Hematopoietic multipotent progenitor cell (in vitro differentiated cells): ENCODE results near the gene SKP2. TPM values are rescaled to one million over a fixed set of nuclear protein-coding genes. Genes with fewer than 3 reads are reported as not detected.
"Not testable (repeated sequence)": the region's sequence is repeated elsewhere in the genome, so short reads cannot be mapped to it uniquely, and the experiment has no call there.

Source experiments
- DNase-seq, 3 donors: peaks; one replicate each; pipeline ENCODE4 v3.0.0-alpha.2; 2011 to 2015; ENCODE audit warnings: low read depth in 2 of 3, low spot score in 2 of 3
- total RNA-seq: library from RNA; depleted of rRNA; stranded (reverse); fragments of >200 nt; gene quantifications from one replicate; pipeline ENCODE4 v1.2.3, GENCODE V29; 2012

Gene SKP2
- total RNA-seq, 1 donor = 29.1 TPM

DNA sequence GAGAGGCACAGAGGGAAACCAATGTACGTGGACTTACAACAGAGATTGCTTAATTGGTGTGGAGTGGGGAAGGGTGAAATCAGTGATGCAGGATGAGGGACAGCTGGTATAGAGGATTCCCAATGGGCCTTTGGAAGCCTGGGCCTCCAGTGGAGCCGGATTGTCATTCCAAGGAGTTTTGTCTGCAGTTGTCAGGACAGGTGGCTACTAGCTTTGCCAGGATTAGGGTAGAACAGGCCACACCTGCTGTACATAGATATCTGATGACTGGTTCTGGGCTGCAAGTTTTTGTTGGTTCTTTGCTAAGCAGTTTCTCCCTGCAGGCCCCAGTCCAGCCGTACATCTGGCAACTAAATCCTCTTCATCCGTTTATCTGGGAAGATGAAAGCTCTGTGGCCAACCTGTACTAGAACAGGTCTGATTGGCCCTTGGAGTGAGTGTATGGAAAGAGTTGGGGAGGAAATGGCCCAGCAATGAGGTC is 4.2 kb downstream of the SKP2 start:
- DNase-seq = no peak

DNA sequence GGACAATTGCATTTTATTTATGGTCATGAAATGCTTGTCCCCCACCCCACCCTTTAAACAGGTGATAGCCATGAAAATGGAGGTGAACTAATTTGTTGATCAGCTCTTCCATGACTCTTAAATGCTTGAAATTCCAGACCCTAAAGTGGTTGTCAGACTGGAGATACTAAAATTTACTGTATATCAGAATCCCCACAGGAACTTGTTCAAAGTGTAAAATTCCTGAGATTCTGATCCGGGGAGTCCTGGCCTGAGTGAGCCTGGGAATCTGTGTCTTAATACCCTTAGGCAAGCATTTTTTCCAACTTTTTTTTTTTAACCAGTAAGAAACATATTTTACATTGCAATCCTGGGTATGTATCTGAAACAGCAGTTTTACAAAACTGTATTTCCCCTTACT is 4.7 kb downstream of the SKP2 start:
- no peak for DNase-seq

DNA sequence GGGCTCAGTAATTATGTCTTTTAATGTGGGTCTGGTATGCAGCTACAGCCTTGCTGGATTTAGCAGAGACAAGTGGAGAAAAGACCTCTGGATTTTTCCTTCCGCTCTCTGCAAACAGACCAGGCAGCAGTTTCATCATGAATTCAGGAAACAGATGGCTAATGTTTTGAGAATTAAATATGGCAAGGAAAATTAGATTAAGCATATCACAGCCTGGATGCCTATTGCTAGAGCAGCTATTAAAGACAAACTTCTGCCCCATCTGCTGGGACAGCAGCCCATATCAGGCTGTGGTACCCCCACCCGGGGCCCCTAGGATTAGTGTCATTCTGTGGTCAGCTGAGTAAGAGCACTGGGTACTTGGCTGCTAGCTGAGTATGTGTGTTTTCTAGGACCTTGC is 6.2 kb downstream of the SKP2 start:
- peak in 2 of 3 donors; percentile 11 to 62 for DNase-seq

DNA sequence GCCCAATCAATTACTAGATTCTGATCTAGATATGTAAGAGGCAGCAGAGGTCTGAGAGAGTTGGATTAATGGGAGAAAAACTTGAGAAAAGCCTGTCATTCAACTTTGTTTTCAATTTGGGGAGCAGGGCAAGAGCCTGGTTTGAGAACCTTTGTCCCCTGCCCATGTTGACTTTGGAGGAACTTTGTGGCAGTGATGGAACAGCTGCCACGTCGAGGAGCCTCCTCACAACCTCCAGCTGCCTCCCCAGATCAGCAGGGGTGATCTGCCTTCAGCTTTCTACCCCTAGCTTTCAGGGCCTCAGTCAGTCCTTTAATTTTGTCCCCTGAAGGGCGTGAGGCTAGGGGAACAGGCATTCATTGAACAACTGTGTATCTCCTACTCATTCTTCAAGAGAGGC is 8.7 kb downstream of the SKP2 start:
- DNase-seq = no peak

DNA sequence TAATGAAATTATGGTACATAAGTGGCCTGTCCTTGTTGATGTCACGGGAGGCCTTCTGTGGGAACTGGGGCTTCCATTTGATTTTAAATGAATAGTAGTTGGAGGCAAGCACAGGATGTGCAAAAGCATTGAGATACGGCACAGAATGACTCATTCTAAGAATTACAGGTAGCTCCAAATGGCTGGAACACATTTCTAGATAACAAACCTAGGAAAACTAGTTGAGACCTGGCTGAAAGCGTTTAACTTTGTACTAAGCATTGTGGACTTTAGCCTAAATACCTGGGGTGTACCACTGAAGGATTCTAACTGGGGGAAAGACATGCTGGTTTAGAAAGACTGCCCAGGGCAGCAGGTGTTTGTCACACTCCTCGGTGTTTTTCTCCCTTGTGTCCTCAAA is 9.4 kb downstream of the SKP2 start:
- no peak for DNase-seq

DNA sequence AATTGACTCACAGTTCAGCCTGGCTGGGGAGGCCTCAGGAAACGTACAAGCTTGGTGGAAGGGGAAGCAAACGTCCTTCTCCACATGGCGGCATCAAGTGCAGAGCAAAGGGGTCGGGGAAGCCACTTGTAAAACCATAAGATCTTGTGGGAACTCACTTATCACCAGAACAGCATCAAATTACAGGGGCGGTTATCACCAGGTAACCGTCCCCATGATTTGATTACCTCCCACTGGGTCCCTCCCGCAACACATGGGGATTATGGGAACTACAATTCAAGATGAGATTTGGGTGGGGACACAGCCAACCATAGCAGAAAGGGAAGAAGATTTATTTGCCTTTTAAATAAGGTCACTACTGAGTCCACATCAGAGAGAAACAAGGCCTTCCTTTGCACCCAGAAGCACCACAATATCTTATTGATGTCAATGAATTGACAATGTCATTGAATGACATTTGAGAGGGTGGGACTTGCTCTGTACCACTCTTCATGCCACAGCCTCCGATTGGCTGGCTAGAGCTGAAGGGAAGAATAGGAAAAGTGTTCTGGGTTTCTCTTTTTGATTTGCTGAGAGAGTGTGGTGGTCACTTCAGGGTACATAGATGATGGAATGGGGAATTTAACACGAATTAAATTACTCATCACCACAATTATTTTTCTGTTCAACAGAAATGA is 11.0 kb downstream of the SKP2 start:
- DNase-seq = no peak

DNA sequence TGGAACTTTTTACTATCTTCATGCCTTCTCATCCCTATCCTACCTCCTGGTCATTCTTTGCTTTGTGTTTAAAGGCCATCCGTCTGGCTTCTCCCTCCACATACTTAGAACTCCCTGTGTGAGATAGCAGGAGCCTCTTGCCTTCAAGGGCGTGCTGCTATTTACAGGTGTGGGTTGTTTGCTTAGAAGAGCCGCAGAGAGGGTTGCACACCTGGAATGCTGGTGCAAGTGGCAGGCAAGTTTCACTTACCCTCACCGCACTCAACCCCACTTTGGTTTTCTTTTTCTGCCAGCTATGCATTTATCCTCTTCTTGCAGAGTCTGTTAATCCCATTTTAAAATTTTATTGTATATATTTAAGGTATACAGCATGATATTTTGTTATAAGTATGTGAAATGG is 12.6 kb downstream of the SKP2 start:
- DNase-seq = no peak

DNA sequence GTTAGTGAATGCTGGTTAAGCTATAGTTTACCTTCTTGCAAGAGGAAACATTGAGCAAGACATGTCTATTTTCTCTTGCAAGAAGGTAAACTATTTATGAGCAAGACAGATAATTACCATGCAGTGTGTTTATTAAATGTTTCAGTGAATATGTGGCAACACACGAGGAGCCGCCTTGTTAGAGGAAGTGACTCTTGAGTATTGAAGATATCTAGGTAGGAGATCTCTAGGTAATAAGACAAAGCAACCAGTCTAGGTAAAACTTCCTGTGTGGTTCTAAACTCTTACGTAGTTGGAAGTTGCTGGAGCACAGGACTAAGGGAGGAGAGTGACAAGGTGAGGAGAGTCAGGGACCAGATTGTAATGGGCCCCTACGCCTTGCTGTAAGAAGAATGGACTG is 16.8 kb downstream of the SKP2 start:
- DNase-seq = no peak

DNA sequence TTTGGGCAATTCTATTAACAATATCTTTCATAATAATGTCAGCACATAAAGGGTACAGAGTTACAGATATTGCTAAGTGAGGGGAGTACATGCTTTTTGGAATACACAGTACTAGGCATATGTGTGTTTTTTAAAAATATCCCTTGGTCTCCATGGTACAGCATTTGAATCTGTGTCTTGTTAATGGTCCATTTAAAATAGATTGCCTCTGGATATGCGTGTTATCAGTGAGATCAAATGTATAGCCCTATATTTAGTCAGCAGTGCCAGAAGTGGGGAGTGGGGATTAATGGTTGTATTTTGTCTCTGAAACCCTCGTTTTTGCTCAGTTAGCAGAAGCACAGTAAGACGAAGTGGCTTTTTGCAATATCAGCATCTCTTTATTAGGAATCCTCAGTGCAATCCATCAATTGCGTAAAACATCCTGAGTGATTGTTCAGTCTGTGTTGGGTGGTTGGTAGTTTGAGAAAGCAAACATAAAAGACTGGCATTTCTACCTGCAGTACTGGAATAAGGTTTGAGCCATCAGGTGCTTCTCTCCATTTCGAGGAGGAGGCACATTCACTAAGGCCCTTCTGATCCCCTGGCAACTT is 19.0 kb downstream of the SKP2 start:
- DNase-seq = no peak

DNA sequence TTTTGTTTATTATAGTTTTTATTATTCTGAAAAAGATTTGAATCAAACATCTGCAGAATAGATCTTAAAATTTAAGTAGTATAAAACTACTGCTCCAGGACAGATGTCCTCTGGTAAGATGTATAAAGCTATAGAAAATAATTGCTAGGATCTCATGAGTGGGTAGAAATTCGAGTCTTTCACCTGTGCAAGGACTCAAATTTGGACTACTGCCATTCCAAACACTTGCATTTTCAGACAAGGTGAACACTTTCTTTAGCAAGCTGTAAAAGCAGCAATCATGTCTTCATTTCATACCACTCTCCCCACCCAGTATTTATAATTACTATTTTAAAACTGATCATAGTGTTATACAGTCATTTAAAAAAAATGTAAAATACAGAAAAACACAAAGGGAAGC is 20.7 kb downstream of the SKP2 start:
- DNase-seq = no peak

DNA sequence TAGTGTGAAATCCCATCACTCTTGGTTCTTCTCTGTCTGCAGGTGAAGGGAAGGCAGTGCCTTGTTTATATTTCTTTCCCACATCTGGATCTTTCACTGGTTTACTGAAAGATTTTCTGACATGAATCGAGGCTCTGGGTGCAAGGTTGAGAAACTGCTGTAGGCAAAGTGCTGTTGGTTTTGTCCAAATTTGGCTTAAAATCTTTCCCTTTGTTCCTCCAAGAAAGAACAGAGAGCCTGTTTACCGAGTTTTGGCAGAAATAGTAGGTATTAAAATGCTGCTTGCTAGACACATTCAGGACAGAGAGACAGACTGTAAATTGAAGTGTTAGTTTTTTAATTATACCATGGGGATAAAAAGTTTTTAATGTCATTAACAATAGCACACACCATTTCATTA is 21.5 kb downstream of the SKP2 start:
- DNase-seq = no peak

DNA sequence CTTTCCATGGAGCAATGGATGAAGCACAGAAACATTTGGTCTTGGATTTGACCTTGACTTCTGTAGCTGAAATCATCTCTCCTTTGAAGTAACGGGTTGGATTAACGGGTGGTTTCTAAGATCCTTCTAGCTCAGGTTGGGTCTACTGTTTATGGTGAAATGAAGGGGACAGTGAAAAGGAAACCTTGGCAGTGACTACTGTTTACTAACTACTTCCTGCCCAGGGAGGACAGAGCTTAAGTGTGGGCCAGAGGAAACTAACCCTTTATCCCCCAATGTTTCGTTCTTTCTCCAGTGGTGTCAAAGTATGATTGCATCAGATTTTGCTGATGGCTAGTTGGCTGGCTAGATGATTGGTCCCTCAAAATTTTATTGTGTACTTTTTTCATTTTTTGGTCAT is 22.2 kb downstream of the SKP2 start:
- no peak for DNase-seq

DNA sequence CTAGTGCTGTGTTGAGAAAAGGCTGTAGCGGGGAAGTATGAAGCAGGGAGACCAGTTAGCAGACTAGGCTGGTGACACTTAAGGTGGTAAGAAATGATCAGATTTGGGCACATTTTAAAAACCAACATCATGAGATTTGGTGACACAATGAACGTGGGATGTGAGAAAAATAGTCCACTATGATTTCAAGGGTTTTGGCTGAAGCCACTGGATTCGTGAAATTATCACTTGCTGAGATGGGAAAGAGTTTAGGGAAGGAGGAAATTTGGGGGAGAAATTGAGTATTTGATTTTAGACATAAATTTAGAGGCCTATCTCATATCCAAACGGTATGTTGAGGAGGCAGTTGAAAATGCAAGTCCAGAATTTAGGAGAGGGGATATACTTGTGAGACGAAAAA is 23.1 kb downstream of the SKP2 start:
- DNase-seq = no peak

DNA sequence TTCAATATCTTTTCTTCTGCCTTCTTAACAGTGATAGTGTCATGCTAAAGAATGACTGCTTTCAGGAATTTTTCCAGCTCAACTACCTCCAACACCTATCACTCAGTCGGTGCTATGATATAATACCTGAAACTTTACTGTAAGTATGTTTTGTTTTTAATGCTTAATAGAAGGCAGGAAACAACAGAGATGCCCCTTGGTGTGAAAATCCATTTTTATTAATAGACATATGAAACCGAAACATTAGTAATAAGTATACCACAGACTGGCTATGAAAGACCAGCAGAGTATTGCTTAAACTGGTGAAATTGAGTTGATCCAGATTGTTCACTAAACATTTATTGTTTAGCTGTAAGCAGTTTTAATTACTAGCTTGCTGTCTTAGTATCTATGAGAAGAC is 25.2 kb downstream of the SKP2 start:
- DNase-seq = no peak

DNA sequence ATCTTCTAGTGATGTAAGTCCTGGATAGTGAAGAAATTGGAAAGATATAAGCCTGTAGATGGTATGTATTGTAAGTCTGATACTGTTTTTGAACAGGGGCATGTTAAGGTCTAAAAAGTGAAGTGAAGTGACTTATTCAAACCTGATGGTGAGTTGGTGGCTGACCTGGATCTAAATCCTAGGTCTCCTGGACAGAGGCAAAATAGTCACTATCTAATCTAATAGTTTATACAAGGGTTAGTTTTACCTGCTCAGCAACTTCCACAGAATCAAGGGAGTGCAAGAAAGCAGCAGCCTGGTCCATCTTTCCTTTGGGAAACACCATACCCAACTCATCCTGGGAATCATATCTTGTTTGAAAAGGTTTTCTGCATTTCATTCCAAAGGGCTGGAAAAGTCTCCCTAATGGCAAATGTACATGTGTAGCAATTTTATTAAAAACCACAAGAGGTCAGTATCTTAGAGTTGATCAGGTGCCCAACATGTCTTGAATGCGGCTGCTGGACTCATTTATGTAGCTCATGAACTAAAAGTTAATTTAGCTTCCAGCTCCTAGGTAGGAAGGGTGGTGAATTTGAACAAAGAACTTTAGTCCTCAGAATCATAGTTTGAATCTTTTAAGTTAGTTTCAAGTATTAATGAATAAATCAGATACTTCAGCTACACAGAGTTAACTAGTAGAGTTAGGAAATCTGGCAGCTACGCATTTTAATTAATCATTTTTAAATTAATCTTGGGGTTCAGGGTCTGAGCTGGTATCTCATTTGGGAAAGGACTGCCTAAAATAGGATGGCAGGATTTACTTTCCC is 26.0 kb downstream of the SKP2 start:
- DNase-seq = peak in 2 of 3 donors; percentile 11 to 31

DNA sequence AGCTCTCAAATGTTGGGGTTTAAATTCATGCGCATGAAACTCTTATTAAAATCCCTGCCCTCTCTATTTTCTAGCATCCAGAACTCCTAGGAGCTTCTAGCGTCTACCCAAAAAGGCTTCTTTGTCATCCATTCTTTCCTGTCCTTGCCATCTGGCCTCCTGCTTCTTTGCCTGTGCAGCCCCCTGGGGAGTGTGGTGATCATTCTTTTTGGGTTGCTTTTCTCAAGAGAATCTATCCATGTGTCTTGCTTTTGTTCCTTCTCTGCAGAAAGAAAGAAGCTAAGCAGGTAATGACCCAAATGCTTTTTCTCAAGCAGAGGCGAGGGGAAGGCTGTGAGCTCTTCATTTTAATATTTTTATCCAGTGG is 26.6 kb downstream of the SKP2 start:
- no peak for DNase-seq

DNA sequence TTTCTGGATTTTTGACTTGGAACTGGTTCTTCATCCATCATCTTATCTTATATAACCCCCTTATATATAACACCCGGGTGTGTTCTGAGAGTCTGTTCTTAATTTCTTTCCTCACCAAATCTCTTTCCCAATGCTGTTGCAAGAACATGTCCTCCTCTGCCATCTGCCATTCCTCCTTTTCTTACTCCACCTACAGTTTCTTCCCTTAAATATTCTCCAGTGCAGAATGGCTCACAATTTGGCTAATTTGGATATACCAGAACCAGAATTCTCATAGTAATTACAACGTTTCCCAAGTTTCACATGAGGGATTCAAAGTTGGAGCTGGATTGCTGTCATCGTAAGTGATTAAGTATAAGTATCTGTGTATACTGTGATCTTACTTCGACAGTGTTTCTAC is 28.0 kb downstream of the SKP2 start:
- DNase-seq = no peak

DNA sequence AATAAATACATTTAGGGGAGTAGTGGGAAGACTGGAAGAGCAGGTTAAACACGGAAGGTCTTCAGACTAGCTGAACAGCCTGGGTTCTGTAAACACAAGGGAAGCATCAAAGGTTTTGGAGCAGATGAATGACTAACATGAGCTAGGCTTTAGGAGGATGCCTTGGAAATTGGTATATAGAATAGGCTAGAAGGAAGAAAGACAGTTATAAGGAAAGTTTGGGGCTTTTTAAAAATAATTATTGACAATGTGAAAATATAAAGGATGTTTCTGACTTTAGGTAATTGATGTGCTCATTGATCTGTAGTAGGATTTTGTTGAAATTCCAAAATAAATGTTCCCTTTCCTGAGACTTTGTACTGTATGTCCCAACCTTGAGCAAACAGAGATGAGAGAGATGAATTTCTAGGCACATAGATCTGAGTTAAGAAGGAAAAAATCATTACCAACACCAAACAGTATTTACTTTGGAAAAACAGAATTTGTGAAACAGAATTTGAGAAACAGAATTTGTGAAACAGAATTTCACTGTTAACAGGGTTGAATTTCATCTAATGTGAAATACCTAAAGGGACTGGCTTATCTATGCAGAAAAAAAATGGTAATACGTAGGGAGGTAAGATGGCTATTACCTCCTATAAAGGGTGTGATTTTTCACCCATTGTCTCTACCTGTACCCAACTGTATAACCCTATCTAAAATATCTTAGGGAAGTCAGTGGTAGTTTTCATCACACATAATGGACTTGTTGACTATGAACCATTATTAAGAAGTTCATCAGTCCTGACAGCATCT is 28.8 kb downstream of the SKP2 start:
- no peak for DNase-seq

DNA sequence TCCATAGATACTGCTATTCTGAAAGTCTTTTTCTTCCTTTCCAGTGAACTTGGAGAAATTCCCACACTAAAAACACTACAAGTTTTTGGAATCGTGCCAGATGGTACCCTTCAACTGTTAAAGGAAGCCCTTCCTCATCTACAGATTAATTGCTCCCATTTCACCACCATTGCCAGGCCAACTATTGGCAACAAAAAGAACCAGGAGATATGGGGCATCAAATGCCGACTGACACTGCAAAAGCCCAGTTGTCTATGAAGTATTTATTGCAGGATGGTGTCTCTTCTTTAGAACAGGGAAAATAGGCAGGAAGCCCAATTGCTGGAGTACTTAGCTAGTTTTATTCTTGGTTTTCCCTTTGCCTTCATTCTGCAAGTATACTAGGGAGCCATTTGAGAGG is 29.9 kb downstream of the SKP2 start:
- DNase-seq = no peak

DNA sequence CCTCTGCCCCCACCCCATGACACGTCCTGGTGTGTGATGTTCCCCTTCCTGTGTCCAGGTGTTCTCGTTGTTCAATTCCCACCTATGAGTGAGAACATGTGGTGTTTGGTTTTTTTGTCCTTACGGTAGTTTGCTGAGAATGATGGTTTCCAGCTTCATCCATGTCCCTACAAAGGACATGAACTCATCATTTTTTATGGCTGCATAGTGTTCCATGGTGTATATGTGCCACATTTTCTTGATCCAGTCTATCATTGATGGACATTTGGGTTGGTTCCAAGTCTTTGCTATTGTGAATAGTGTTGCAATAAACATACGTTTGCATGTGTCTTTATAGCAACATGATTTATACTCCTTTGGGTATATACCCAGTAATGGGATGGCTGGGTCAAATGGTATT is 32.5 kb downstream of the SKP2 start:
- DNase-seq = not testable (repeated sequence)

DNA sequence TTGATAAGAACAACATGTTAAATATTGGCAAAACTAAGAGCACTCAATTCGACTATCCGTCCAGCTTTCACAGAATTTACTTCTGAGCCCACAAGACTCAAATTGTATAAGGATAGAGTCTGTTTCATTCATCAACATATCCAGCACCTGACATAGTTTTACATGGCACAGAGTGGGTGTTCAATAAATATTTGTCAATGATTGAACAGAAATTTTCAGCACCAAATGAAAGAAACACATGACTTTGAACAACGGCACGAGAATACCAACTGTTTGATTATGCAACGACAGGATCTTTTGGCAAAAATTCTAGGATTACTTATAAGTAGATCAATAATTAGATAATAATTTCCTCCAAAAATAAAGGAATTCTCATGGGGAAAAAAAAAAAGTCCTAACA is 41.8 kb downstream of the SKP2 start:
- DNase-seq = no peak
